Right kidney (tissue), 1 donor: ENCODE measurements around the gene FAM25A.
"Not testable (repeated sequence)": the region's sequence is repeated elsewhere in the genome, so short reads cannot be mapped to it uniquely, and the experiment has no call there.

Experiments
- DNase-seq: peaks from one replicate; pipeline ENCODE4 v3.0.0-alpha.2; 2016

The FAM25A gene

DNA sequence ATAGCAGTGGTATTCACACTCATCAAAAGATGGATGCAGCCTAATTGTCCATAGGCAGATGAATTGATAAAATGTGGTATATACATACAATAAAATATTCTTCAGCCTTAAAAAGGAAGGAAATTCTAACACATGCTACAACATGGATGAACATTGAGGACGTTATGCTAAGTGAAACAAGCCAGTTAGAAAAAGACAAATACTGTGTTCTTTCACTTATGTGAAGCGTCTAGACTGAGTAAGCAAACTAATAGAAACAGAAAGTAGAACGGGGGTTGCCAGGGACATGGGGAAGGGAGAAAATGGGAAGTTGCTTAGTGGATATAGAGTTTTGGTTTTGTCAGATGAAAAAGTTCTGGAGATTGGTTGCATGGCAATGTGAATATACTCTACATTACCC is 6.6 kb upstream of the FAM25A start:
- not testable (repeated sequence) for DNase-seq

DNA sequence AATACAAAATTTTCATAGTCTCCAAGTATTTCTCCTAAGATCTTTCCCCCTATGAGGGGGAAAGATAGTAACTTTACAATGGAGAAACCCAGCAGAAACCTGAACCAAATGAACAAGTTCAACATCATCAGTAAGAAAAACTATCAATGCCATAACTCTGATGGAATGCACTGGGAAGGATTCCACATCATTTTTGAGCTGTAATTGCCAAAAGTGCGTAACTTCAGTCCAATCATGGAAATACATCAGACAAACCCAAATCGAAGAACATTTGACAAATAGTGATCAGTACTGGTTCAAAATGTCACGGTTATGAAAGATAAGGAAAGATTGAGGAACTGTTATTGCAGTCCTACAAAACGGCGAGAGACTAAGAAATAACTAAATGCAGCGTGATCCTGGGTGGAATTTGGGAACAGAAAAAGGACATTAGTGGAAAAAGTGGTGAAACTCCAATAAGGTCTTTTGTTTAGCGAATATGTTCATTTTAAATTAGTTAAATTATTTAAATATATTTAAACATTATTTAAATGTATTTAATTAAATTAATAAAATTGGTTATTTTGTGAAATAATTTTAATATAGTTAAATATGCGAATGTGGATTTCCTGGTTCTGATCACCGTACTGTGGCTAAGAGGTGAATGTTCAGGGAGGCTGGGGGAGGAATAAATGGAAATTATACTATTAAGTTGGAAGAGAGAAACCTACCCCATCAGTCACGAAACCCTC is 4.9 kb upstream of the FAM25A start:
- not testable (repeated sequence) for DNase-seq

DNA sequence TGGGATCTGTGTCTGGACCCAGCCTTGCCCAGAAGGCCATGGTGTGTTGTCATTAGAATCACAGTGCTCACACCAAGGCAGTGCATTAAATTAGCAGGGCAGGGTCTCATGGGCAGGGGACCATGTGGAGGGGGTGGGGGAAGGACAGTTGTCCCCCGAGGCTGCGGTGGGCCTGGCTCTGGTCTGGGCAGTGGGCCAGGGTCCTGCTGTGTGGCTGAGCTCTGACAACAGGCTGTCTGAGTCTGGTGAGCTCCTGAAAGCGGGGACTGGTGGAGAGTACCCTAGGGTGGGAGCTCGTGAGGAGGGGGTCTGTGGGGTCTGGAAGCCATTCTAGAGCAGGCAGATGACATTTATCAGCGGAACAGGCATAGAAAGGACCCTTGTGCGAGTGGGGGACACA is 2.0 kb upstream of the FAM25A start:
- DNase-seq: not testable (repeated sequence)

DNA sequence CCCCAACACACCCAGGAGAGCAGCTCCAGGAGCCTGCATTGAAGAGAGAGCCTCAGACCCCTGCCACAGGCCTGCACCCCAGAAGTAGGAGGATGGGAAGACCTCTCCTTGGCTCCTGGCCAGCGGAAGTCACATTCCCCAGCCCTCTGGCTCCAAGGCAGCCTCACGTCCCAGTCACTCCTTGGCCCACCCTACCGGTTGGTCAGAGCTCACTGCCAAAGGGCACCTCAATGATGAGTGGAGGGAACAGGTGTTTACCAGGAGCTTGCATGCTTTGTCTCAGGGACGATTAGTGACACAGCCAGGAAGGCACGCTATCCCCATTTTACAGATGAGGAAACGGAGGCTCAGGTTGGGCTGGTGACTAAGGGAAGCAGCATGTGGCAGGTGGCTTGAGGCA is 1.0 kb upstream of the FAM25A start:
- DNase-seq: not testable (repeated sequence)

DNA sequence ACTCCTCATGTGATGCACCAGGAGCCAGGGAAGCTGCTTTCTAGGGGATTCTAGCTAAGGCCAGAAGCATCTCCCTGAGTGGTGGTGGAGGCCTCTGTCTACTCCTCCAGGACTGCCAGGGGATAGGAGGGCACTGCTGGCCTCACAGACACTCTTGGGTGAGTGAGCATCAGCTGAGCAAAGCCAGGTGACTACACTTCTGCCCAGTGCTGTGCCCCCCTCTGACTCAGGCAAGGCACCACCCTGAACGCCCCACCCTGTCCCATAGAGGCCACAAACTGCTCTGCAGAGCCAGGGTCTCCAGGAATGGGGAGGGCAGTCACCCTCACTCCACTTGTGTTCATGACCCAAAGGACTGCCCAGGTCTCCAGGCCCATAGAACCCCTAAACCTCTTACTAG is 590 bp upstream of the FAM25A start:
- DNase-seq: not testable (repeated sequence)

DNA sequence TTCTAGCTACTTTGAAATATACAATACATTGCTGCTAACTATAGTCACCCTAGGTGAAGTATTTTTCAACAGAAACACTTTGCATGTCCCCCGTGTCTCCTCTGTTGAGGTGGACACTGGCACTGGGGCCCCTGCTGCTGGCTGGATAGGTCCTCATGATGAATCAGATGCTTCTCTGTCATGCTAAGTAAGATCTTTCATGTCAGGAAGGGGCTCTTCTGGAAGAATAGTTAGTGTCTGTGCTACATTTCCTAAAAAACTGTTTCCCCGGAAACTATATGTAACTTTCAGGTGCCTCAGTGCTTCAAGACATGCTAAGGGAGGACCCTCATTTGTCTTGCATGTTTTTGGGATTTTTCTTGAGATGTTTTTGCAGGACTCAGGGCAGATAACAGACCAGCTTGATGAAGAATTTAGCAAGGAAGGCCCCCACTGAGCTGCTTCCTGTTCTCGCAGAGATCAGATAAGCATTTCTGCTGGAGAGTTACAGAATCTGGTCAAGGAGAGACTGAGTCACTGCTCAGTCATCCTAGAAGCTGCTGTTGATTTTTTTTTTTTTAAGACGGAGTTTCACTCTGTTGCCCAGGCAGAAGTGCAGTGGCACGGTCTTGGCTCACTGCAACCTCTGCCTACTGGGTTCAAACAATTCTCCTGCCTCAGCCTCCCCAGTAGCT is 5.3 kb downstream of the FAM25A start:
- not testable (repeated sequence) for DNase-seq

DNA sequence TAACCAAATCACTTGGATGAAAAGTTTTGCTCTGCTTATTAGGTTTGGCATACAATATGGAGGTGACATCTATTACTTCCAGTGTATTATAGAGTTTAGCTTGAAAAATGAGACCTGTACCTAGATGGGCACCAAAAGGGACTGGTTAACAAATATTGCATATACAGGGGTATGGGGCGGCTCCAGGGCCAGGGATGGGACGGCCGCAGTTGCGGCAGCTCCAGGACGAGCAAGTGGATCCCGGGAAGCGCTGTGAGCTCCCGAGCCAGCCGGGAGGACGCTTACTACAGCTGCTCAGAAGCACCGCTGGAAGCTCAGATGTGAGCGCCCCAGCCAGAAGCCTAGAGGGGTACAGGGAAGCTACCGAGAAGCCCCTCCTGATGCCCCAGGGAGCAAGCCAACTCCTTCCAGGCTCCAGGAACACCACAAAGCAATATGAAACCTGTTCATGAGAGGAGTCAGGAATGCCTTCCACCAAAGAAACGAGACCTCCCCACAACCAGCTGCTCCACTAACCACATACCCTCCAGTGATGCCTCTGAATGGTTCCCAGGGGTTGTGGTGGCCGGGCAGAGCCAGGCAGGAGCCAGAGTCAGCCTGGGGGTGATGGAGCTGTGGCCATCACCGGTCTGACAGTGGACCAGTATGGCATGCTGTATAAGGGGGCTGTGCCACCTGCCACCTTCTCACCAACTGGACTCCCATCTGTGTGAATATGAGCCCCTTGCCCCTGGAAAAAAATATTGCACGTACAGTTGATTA is 6.8 kb downstream of the FAM25A start:
- DNase-seq: not testable (repeated sequence)

DNA sequence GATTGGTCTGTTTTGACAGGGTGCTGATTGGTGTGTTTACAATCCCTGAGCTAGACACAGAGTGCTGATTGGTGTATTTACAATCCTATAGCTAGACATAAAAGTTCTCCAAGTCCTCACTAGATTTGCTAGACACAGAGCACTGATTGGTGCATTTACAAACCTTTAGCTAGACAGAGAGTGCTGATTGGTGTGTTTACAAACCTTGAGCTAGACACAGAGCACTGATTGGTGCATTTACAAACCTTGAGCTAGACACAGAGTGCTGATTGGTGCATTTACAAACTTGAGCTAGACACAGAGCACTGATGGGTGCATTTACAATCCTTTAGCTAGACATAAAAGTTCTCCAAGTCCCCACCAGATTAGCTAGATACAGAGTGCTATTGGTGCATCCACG is 10.3 kb downstream of the FAM25A start:
- DNase-seq: not testable (repeated sequence)

DNA sequence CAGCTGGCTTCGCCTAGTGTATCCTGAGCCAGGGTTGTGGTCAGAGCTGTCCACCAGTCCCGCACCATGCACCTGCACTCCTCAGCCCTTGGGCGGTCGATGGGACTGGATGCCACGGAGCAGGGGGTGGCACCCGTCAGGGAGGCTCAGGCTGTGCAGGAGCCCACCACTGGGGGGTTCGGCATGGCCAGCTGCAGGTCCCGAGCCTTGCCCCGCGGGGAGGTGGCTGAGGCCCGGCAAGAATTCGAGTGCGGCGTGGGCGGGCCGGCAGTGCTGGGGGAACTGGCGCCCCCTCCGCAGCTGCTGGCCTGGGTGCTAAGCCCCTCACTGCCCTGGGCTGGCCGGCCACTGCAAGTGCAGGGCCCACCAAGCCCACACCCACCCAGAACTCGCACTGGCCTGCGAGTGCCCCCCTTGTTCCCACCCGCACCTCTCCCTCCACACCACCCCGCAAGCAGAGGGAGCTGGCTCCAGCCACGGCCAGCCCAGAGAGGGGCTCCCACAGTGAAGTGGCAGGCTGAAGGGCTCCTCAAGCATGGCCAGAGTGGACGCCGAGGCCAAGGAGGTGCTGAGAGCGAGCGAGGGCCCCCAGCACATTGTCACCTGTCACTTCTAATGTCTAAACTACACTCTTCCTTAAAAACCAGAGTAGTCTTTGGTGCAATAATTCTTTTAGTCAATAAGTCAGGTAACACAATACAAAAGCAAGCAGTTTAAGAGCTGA is 11.0 kb downstream of the FAM25A start:
- DNase-seq: no peak

DNA sequence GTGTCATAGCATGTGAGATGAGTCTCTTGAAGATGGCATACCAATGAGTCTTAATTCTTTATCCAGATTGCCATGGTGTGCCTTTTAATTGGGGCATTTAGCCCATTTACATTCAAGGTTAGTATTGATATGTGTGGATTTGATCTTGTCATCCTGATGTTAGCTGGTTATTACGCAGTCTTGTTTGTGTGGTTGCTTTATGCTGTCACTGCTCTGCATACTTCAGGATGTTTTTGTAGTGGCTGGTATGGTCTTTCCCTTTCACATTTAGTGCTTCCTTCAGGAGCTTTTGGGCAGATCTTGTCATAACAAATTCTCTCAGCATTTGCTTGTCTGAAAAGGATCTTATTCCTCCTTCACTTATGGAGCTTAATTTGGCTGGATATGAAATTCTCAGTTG is 16.5 kb downstream of the FAM25A start:
- DNase-seq: no peak

DNA sequence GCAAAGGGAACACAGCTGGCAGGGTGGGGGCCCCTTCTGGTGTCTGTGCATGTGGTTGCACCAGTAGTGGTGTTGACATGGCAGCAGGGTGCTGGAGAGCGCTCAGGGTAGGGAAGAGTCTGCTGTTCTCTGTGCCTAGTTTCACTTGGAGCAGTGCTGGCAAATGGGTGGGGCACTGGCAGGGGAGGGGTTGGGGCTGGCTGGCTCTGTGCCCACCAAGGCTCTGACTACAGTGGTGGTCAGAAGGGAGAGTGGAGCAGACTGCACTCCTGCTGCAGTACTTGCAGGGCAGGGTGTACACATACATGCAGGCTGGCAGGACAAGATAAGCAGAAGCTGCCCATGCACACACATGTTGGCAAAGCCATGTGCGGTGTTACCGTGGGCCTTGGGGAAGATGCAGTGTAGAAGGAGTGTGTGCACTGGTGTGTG is 18.2 kb downstream of the FAM25A start:
- DNase-seq: no peak

DNA sequence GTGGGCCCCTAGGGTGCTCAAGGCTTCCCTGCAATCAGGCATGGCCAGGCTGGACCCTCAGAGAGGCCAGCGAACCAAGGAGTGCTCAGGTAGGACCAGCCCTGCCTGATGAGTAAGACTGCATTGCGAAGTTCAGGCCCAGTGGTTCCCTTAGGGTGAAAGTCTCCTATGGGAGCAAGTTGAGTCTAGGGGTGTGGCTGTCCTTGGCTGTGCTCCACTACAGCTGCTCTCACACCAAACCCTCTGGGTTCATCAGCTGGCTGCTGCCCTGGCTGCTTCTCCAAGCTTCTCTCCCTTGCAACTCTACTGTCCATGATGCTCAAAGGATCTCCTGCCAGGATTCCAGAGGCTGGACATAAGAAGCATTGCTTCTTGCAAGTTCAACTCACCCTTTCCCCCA is 18.7 kb downstream of the FAM25A start:
- DNase-seq: no peak

DNA sequence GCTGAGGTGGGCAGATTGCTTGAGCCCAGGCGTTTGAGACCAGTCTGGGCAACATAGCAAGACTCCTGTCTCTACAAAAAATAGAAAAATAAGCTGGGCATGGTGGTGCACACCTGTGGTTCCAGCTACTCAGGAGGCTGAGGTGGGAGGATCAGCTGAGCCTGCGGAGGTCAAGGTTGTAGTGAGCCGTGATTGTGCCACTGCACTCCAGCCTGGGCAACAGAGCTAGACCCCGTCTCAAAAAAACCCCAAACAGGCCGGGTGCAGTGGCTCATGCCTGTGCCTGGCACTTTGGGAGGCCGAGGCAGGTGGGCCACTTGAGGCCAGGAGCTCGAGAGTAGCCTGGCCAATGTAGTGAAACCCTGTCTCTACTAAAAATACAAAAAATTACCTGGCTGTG is 23.5 kb downstream of the FAM25A start:
- not testable (repeated sequence) for DNase-seq

DNA sequence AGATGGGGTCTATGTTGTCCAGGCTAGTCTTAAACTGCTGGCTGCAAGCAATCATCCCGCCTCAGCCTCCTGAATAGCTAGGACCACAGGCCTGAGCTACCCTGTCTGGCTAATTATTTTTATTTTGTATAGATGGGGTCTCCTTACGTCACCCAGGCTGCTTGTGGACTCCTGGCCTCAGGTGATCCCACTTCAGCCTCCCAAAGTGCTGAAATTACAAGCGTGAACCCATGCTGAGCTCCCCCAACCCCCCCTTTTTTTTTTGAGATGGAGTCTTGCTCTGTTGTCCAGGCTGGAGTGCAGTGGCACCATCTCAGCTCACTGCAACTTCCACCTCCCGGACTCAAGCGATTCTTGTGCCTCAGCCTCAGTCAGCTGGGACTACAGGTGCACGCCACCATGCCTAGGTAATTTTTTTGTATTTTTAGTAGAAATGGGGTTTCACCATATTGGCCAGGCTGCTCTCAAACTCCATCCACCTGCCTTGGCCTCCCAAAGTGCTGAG is 25.4 kb downstream of the FAM25A start:
- DNase-seq: no peak

DNA sequence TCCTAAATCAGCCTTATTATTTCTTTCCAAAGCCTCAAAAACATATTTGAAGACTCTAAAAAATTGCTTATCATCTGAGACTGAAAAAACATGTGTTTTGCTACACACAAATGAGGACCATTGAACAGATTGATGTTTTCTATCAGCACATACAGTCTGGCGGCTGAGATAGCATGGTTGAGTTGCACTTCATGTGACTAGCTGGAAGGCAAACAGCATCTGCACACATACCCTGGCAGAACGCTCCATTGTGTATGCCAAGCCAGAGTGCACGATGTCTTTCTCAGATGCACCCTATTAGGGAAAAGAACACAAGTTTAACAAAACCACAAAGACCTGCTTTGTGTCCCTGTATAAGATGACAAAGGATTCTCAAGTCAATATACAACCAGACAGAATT is 33.0 kb downstream of the FAM25A start:
- no peak for DNase-seq

DNA sequence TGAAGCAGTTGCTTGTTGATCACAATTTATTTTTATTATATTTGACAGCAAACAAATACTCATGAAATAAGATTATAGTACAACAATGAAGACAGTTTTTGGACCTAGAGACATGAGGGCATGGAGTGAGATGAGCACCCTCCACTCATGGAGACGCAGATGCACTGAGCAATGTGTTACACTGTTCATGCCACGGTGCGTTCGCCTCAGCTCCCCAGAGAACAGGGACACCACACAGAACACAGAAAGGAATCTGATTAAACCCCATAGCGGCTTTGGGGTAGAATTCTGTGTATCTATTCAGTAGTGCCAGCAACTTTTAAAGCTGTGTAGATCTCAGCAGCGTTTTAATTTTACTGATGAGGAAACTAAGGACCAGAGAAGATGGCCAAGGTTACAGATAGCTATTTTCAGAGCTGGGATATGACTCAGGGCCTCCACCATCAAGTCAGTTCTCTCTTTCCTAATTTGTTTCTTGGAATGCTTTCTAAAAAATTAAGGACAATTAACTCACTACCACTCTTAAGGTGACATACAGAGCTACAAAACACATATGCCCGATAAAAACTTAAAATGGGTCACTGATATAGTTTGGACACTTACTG is 33.6 kb downstream of the FAM25A start:
- no peak for DNase-seq

DNA sequence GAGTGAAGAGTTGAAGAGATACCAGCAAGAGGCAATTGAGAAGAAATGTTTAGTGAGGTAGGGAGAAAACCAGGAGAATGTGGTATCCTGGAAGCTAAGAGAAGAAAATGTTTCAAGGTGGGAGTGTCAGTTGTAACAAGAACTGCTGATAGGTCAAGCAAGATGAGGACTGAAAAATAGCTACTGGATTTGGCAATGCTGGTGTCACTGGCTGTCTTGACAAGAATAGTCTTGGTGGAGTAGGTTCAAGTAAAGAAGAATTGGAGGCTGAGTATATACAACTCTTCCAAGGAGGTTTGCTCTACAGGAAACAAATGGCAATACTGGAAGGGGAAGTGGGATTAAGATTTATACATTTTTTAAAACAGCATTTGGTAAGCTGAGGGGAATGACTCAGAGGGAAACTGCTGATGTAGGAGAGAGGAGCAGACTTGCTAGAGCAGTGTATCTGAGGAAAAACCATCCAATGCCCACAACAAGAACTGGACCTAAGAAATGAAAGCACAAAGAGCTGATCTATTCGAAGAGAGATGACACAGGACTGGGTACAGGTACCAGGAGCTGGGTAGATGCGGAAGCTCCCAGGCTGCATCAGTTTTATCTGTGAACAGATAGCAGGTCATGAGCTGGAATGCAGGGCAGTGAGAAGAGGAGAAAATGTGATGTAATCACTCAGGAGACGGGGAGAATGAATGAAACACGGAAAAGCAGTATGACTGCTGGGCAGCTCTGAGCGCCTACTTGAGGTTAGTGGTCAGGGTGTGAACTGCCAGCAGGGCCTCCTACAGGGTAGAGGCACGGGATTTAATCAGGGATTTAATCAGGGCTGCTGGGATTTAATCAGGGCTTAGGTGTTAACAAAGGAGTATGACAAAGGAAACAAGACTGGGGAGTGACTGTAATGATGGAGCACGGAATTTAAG is 34.5 kb downstream of the FAM25A start:
- DNase-seq: no peak

DNA sequence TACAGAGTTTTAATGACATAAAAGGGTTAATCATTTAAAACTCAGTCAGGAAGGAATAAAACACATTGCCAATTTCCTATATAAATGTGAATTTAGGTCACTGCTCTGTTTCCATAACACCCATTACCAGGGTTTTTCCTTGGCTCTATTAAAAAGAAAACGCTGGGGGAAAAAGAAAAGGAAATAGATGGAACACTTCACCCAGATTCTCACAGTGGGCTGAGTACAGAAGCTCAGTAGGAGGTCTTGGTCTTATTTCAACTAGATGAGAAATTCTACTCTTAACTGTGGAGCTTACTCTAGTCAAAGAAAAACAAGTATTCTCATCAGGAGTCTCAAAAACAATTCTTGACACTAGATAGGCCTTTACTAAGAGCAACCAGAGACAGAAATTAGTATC is 38.1 kb downstream of the FAM25A start:
- no peak for DNase-seq

DNA sequence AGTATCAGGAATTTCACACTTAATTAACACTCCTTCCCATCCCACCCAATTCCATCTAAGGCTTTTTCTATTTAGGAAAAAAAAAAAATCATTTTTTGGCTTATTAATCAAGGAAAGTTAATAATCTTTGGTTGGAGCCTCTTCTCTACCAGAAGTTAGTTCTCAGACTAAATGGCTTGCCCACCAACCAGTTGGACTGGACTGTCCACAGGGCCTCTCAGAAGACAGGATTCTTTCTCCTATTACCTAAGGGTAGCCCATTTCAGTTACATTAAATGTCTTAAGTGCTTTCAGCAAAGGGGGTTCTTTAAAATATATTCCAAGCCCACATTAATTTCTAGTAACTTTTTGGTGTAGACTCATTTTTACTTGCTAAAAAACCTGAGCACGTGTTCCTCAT is 39.3 kb downstream of the FAM25A start:
- DNase-seq: no peak

DNA sequence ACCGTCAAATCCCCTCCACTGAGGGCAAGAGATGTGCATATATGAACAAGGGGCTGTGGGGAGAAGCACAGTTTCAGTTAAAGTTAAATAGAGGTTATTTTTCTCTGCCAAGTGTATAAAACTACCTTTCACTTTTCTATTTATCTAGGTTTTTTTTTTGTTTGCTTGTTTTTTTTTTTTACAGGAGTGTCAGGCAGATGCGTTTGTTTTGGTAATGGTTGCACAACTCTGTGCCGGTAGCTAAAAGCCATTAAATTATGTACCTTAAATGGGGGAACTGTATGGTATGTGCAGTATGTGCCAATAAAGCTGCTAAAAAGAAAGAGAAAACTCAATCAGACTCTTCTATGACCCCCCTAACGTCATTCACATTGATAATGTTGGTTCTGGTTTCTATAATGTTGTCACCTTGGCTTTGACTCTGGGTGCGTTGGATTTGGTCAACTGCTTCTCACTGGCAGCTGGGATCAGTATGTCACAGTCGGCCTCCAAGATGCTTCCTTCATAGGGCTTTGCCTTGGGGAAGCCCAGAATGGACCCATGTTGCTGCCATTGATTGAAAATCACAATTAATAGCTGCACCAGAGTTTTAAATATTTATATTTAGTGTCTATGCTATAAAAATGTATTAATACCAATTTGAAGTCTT is 40.3 kb downstream of the FAM25A start:
- DNase-seq: no peak
